GM19395 (cell line): ENCODE results near the gene KRTAP3-1.

Experiments
- ATAC-seq: cut with Tn5 transposase; IDR thresholded peaks from one replicate; pipeline ENCODE4 v1.9.1; 2021; ENCODE audit warnings: mild to moderate bottlenecking, moderate library complexity; ENCODE audit not compliant: unreplicated experiment

Gene KRTAP3-1

DNA sequence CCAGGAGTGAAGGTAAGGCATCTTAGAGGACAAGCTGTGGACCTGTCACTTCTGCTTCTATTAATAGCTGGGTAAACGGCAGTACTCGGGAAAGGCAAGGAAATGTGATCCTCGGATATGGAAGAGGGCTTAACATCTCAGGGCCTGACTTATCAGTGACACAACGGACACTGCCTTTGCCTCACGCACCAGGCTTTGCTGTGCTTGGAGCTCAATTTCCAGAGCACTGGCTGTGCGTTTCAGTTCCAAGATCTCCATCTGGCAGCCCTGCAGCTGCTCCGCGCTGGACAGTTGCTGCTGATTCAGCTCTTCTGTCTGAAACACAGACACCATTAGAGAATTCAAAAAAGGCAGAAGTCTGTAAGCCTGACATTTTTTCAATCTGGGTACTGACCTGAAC lies 28.3 kb downstream of the KRTAP3-1 start:
- ATAC-seq = no peak

DNA sequence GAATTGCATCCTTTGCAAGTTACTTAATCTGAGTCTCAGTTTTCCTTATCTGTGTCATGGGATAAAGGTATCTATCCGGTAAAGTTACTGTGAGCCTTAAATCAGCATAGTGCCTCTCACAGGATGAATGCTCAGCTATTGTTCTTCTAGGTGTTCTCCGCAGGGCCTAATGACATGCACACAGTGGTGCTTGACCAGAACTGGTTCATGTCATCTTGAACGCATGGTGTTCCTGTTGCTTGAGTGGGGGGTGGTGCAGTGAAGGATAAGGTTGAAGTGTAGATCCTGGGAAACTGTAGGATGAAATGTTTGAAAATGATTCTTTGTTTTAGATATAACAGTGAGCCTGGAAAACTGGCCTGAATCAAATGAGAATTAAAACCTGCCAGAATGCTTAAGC lies 28.8 kb downstream of the KRTAP3-1 start:
- ATAC-seq = no peak

DNA sequence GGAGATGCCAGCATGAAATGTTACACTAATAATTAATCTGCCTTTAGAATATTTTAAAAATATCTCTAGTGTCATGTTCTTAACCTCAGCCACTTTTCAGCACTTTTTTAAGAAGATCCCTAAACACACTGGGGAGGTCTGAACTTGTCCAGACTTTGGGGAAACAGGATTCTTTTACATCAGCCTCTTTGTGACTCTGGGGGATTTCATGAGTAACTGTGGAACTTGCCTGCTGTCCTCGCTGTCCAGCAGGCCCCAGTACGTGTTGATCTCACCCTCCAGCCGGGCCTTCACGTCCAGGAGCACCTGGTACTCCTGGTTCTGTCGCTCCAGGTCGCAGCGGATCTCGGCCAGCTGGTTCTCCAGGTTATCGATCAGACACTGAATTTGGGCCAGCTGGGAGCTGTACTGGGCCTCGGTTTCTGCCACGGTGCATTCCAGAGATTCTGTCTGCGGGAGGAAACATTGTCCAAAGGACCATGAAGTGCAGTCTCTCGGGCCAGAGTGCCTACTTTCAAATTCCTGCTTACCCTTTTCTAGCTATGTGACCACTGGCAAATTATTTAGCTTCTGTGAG lies 30.3 kb downstream of the KRTAP3-1 start:
- no peak for ATAC-seq

DNA sequence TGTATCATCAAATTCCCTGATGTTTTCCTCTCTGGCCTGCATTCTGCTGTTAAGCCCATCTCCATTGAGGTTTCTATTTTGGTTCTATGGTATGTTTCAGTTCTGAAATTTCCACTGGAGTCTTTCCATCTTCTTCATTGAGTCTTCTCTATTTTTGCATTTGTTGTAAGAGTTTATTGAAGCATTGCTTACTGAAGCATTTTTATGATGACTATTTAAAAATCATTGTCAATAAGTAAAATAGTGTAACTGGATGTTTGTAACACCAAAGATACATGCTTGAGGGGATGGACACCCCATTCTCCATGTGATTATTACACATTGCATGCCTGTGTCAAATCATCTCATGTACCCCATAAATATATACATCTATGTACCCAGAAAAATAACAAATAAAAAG lies 33.4 kb downstream of the KRTAP3-1 start:
- no peak for ATAC-seq

DNA sequence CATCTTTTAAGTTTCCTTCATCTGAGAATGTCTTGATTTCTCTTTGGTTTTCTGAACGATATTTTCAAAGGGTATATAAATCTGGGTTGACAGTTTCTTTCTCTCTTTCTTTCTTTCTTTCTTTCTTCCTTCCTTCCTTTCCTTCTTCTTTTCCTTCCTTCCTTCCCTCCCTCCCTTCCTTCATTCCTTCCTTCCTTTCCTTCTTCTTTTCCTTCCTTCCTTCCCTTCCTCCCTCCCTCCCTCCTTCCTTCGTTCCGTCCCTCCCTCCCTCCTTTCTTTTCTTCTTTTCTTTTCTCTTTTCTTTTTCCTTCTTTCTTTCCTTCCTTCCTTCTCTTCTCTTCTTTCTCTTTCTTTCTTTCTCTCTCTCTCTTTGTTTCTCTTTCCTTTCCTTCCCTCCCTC lies 34.6 kb downstream of the KRTAP3-1 start:
- no peak for ATAC-seq

DNA sequence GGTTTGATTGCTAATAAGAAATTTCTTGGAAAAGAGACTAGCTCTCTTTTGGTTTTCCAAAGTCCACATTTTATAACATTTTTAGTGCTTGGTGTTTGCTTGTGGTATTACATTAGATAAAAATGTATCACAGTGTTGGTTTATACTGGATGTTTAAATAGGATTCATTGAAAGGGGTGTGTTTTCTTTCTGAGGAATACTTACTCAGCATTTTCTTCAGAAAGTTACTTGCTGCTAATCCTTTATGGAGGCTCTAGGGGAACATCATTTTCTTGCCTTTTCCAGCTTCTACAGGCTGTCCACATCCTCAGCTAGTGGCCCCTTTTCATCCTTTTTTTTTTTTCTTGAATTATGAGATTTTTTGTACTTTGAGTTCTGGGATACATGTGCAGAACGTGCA lies 41.3 kb downstream of the KRTAP3-1 start:
- ATAC-seq = no peak

DNA sequence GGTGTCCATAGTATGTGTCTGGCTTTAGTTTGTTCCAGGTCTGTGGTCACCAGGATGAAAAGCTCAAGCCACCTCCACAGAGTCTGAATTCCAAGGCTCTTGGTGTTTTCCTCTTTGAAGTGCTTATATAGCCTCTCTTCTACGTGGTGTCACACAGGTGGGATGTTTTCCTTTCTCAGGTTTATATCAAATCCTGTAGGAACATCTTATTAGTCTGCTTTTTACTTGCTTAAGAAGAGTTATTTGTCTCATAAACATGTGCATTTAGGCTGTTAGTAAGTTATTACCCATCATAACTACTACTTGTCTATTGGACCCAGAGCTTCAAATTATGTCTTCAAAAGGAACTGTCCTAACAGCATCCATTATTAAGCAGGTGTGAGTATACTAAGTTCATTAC lies 42.1 kb downstream of the KRTAP3-1 start, which contains the start of gene KRT39:
KRT39 (minus strand) TSS at position 101 of the 400 bp plus-strand sequence; CDS start at position 9, 92 bp downstream.
- no peak for ATAC-seq

DNA sequence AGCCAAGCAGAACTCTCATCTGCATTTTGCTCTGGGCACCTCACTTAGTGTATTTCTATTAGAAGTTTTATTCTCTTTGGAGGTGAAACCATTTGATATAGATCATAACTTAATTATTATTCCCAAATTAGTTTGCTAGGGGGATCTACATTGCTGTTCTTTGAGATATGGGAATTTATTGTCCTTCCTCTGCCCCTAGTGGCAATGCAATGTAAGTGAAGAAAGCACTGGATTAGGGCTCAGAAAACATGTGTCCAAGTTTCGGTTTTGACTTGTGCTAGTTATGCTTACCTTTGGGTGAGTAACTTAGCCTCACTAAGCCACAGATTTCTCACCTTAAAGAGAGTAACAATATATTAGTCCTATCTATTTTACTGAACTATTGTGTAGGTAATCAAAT lies 45.1 kb downstream of the KRTAP3-1 start:
- ATAC-seq = no peak

DNA sequence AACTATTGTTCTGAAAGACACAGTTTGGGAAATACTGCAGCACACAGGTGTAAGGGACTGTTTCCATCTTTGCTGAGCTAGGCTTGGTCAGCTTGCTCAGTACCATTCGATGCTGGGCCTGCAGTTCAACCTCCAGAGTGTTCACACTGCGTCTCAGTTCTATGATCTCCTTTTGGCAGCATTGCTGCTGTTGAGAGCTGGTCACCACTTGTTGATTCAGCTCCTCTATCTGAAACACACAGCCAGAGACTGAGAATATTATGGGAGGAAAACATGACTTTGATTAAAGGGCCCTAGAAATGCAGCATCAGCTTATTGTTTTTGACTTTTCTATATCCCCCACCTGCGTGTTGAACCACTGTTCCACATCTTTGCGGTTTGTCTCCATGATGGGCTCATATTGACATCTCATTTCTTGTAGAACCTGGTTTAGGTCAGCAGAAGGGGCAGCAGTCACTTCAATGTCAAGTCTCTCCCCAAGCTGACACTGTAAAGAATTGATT lies 46.8 kb downstream of the KRTAP3-1 start:
- no peak for ATAC-seq

DNA sequence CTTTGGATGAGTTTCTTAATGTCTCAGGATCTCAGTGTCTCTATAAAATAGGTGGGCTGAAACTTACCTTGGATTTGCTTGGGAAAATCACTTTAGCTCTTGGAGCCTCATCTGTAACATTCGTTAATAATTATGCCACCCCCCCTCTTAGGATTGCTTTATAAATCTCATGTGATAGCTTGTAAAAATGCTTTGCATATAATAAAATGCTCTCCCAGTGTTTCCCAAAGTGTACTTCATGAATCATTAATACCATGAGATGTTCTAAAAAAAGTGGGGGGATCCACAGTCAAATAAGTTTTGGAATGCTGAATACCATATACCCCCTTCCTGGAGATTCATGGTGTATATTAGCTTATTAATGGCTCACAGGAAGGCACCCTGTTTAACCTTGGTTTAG lies 47.3 kb downstream of the KRTAP3-1 start:
- ATAC-seq = no peak

DNA sequence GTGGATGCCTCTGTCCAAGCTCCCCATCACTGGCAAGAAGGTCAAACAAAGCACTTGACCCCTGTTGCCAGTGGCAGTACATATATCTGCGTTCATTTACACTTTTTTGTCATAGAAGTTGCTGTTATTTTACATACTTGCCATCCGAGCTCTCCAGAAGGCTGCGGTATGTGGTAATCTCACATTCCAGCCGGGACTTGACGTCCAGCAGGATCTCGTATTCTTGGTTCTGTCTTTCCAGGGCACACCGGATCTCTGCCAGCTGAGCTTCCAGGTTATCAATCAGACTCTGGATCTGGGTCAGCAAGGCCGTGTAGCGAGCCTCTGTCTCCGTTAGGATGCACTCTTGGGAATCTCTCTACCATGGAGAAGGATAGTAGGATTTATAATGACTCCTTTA lies 48.8 kb downstream of the KRTAP3-1 start:
- ATAC-seq = no peak
